Stomach (tissue), 9 donors: Measurements from ENCODE around the gene CACNA1H. TPM values are rescaled to one million over a fixed set of nuclear protein-coding genes. Genes with fewer than 3 reads are reported as not detected.

ENCODE experiments used
- DNase-seq, 2 donors: peaks; one replicate each; pipeline versions ENCODE4 v3.0.0 to v3.0.0-alpha.2; 2013 to 2019
- H3K27ac ChIP-seq, 5 donors: fragments of 200-600 bp in 4 of 5; sonication (generic) in 4 of 5; one replicate each; pipeline ENCODE4 v1.5.1; 2013 to 2019; ENCODE audit warnings: mild to moderate bottlenecking in 1 of 5, moderate library complexity in 1 of 5
- H3K27me3 ChIP-seq, 3 donors: fragments of 200-600 bp; sonication (generic); one replicate each; pipeline ENCODE4 v1.5.1; 2017 to 2019; ENCODE audit warnings: mixed run types in 1 of 3
- H3K36me3 ChIP-seq, 4 donors: fragments of 200-600 bp; sonication (generic); 1 replicate in 3 of 4; 2 replicates in 1 of 4; pipeline ENCODE4 v1.5.1; 2016 to 2019
- H3K4me1 ChIP-seq, 4 donors: fragments of 200-600 bp; sonication (generic); one replicate each; pipeline ENCODE4 v1.5.1; 2016 to 2019
- H3K4me3 ChIP-seq, 4 donors: fragments of 200-600 bp; sonication (generic) in 3 of 4; one replicate each; pipeline ENCODE4 v1.5.1; 2016 to 2019; ENCODE audit warnings: mild to moderate bottlenecking in 1 of 4
- H3K9me3 ChIP-seq, 4 donors: fragments of 200-600 bp; sonication (generic); one replicate each; pipeline ENCODE4 v1.5.1; 2016 to 2019
- EP300 ChIP-seq: sonication (generic); formaldehyde crosslinking; IDR thresholded peaks from one replicate; pipeline ENCODE4 v1.6.1; 2017; ENCODE audit warnings: antibody characterized with exemption
- POLR2A ChIP-seq, 4 donors: fragments of 450-650 bp; IDR thresholded peaks; one replicate each; pipeline ENCODE4 v1.6.1; 2016; ENCODE audit warnings: antibody characterized with exemption in 4 of 4, control low read depth in 2 of 4, mild to moderate bottlenecking in 1 of 4, moderate library complexity in 1 of 4
- POLR2AphosphoS5 ChIP-seq, 3 donors: sonication (generic); formaldehyde crosslinking; IDR thresholded peaks; one replicate each; pipeline ENCODE4 v1.6.1; 2016; ENCODE audit warnings: antibody characterized with exemption in 3 of 3
- WGBS, 5 donors: extraction: QIAGEN DNeasy Blood & Tissue Kit in 3 of 5; methylation state at CpG; one replicate each; pipeline versions ENCODE4 v1.1.5 to v1.1.7; 2013 to 2018; 5-methylcytosine and 5-hydroxymethylcytosine counted together
- intact Hi-C: fragments of 100-400 bp; cut with DNase I; formaldehyde crosslinking; loops from one replicate; pipeline ENCODE4 v1.15.1; 2023; ENCODE audit warnings: low total_unique reads
- polyA plus RNA-seq, 3 donors: library from polyadenylated mRNA; stranded (reverse); fragments of 200-250 nt; gene quantifications; one replicate each; pipeline ENCODE4 v1.2.3, GENCODE V29; 2013
- total RNA-seq, 5 donors: library from RNA; depleted of rRNA; stranded (reverse); fragments of >200 nt; gene quantifications; one replicate each; pipeline versions ENCODE4 v1.1.0 to v1.2.3, GENCODE V29; 2014 to 2016
- TF ChIP-seq, protein P1 (sequence below), 7 experiments: fragments of 450-650 bp in 4 of 7; fragments of 200-600 bp in 3 of 7; sonication (generic) in 3 of 7; IDR thresholded peaks; one replicate each; pipeline ENCODE4 v1.5.1; 2016 to 2019; ENCODE audit warnings: antibody characterized with exemption in 7 of 7, control low read depth in 2 of 7, mild to moderate bottlenecking in 1 of 7
- donor health status: healthy with polysubstance abuse.
- donor health status: Bipolar disorder and iron deficiency.
- donor health status: healthy.

Gene CACNA1H
- total and polyA plus RNA-seq, 8 donors: 1.5 to 49.6 (median 19.6) TPM

GRCh38 chr16:1211451-1212268 lies 58.8 kb downstream of the CACNA1H start:
- Histone ChIP-seq H3K27me3 (no peaks in the 10 kb centered on the region), H3K36me3 (peaks cover 15 to 100% (median 86%) of the 10 kb centered on the region in 4 donors), H3K4me1 (no peaks in the 10 kb centered on the region), H3K9me3 (no peaks in the 10 kb centered on the region), H3K4me3 (no peak overlapping the region), H3K27ac (no peak overlapping the region)
- DNase-seq: no peak
- 90 to 94% (median 94%) methylated on average over 47 to 65 of the region's 65 CpGs for WGBS, 5 donors
- intact Hi-C loops: no loop called here
- TF ChIP-seq, protein P1, sequence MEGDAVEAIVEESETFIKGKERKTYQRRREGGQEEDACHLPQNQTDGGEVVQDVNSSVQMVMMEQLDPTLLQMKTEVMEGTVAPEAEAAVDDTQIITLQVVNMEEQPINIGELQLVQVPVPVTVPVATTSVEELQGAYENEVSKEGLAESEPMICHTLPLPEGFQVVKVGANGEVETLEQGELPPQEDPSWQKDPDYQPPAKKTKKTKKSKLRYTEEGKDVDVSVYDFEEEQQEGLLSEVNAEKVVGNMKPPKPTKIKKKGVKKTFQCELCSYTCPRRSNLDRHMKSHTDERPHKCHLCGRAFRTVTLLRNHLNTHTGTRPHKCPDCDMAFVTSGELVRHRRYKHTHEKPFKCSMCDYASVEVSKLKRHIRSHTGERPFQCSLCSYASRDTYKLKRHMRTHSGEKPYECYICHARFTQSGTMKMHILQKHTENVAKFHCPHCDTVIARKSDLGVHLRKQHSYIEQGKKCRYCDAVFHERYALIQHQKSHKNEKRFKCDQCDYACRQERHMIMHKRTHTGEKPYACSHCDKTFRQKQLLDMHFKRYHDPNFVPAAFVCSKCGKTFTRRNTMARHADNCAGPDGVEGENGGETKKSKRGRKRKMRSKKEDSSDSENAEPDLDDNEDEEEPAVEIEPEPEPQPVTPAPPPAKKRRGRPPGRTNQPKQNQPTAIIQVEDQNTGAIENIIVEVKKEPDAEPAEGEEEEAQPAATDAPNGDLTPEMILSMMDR (IDR thresholded peaks at IDR 0.05): no peak

DNA sequence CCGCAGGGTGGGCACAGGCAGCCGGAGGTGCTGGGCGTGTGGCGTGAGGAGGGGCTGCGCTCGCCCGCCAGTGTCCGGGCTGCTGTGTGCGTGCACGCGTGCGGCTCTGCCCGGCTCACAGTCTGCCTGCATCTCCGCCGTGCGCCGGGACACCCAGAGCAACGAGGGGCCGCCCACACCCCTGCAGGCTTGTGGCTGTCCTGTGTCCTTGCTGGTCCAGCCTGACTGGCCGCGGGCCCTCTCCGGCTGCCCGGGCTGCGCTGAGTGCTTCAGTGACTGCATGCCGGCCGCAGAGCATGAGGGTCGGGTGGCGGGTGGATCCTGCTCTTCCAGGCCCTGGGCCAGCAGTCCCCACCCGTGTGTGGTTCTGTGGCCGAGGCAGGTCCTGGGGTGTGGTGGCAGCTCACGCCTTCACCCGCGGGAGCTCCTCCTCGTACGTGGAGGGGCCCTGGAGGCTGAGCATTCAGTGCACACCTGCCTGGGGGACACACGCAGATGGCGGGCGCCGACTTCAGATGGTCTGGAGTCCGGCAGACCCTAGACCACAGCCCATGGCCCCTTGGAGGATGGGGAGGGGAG lies 59.8 kb downstream of the CACNA1H start:
- 85 to 93% (median 85%) methylated on average over 18 to 40 of the region's 40 CpGs for WGBS, 5 donors
- H3K27me3 ChIP-seq: no peaks in the 10 kb centered on the region

DNA sequence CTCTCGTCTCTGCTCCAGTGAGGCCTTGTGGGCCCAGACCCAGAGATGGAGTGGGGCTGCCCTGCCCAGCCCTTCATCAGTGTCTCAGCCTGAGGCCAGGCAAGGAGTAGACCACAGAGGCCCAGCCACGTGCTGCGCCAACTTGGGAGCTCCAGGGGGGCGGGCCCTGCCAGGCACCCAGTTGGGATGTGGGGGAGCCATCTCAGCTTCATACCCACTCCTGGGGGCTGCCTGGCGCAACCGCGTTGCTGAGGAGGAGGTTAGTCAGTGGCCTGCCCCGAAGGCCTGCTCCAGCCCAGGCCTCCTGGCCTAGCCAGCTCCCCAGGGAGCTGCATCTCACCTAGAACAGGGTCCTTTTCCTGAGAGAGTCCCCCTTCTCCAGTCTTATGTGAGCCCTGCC lies 60.3 kb downstream of the CACNA1H start:
- no peaks in the 10 kb centered on the region for H3K27me3 ChIP-seq
- WGBS, 5 donors: 71 to 85% (median 78%) methylated on average over 4 to 8 of the region's 8 CpGs
- intact Hi-C loops: no loop called here
- peaks cover 15 to 100% (median 92%) of the 10 kb centered on the region in 4 donors for H3K36me3 ChIP-seq
- no peak overlapping the region for H3K4me3 ChIP-seq
- DNase-seq: no peak
- TF ChIP-seq, protein P1 (IDR thresholded peaks at IDR 0.05): no peak
- TF ChIP-seq POLR2A (IDR thresholded peaks at IDR 0.05) (no peak), POLR2AphosphoS5 (IDR thresholded peaks at IDR 0.05) (no peak), EP300 (no peak)
- no peaks in the 10 kb centered on the region for H3K9me3 ChIP-seq
- H3K27ac ChIP-seq: no peak overlapping the region
- H3K4me1 ChIP-seq: no peaks in the 10 kb centered on the region

More for the DNA sequence above, 59.8 kb downstream of the CACNA1H start:
- no peak overlapping the region for H3K4me3 ChIP-seq
- no peak overlapping the region for H3K27ac ChIP-seq
- TF ChIP-seq, protein P1 (IDR thresholded peaks at IDR 0.05): no peak
- TF ChIP-seq POLR2A (IDR thresholded peaks at IDR 0.05) (no peak), EP300 (no peak), POLR2AphosphoS5 (IDR thresholded peaks at IDR 0.05) (no peak)
- no peak for DNase-seq
- no peaks in the 10 kb centered on the region for H3K9me3 ChIP-seq
- peaks cover 15 to 100% (median 91%) of the 10 kb centered on the region in 4 donors for H3K36me3 ChIP-seq
- no peaks in the 10 kb centered on the region for H3K4me1 ChIP-seq
- intact Hi-C loops: no loop called here

DNA sequence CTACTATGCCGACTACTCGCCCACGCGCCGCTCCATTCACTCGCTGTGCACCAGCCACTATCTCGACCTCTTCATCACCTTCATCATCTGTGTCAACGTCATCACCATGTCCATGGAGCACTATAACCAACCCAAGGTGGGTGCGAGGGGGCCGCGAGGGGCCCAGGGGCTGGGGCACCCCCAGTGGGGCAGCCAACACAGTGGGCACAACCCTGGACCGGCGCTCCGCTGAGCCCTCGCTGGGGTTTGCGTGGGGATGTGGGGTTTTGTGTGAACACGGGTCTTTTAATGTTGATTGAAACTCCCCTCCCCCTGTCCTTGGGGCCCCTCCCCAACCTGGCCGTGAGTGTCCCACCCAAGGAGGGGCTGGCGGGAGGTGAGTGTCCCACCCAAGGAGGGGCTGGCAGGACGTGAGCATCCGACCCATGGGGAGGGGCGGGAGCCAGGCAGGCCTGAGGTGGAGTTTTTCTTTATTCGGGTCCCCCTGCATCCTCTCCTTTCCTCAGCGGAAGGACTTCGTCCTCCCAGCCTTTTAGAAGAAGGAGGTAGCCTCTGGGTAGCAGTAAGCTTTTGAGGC lies 61.0 kb downstream of the CACNA1H start:
- WGBS, 5 donors: 76 to 85% (median 78%) methylated on average over 20 to 25 of the region's 25 CpGs
- Histone ChIP-seq H3K27ac (no peak overlapping the region), H3K9me3 (no peaks in the 10 kb centered on the region), H3K36me3 (peaks cover 15 to 100% (median 91%) of the 10 kb centered on the region in 4 donors), H3K4me1 (no peaks in the 10 kb centered on the region), H3K27me3 (no peaks in the 10 kb centered on the region), H3K4me3 (no peak overlapping the region)
- TF ChIP-seq, protein P1 (IDR thresholded peaks at IDR 0.05): no peak
- TF ChIP-seq EP300 (no peak), POLR2AphosphoS5 (IDR thresholded peaks at IDR 0.05) (no peak), POLR2A (IDR thresholded peaks at IDR 0.05) (no peak)
- intact Hi-C loops: no loop called here
- no peak for DNase-seq
